Suprapubic skin (tissue), 4 donors: ENCODE measurements around the gene PGBD2. TPM values are rescaled to one million over a fixed set of nuclear protein-coding genes. Genes with fewer than 3 reads are reported as not detected.
"Not testable (repeated sequence)": the region's sequence is repeated elsewhere in the genome, so short reads cannot be mapped to it uniquely, and the experiment has no call there.

Experiments used
- DNase-seq, 2 donors: peaks; one replicate each; pipeline ENCODE4 v3.0.0-alpha.2; 2019; ENCODE audit warnings: low spot score in 2 of 2
- H3K27ac ChIP-seq: fragments of 200-600 bp; sonication (generic); one replicate; pipeline ENCODE4 v1.5.1; 2019
- H3K27me3 ChIP-seq: fragments of 200-600 bp; sonication (generic); one replicate; pipeline ENCODE4 v1.5.1; 2019
- H3K36me3 ChIP-seq: fragments of 200-600 bp; sonication (generic); one replicate; pipeline ENCODE4 v1.5.1; 2019
- H3K4me1 ChIP-seq: fragments of 200-600 bp; sonication (generic); one replicate; pipeline ENCODE4 v1.5.1; 2019
- H3K4me3 ChIP-seq: fragments of 200-600 bp; sonication (generic); one replicate; pipeline ENCODE4 v1.5.1; 2019; ENCODE audit warnings: mild to moderate bottlenecking
- H3K9me3 ChIP-seq: fragments of 200-600 bp; sonication (generic); one replicate; pipeline ENCODE4 v1.5.1; 2019
- CTCF ChIP-seq, 2 donors: fragments of 200-600 bp in 1 of 2; fragments of 450-650 bp in 1 of 2; sonication (generic) in 1 of 2; IDR thresholded peaks; one replicate each; pipeline ENCODE4 v1.5.1; 2016 to 2019; ENCODE audit warnings: antibody characterized with exemption in 2 of 2, mild to moderate bottlenecking in 1 of 2, moderate library complexity in 1 of 2
- EP300 ChIP-seq: sonication (generic); formaldehyde crosslinking; IDR thresholded peaks from one replicate; pipeline ENCODE4 v1.6.1; 2017; ENCODE audit warnings: antibody characterized with exemption
- POLR2A ChIP-seq, 2 donors: fragments of 450-650 bp; IDR thresholded peaks; one replicate each; pipeline ENCODE4 v1.6.1; 2017; ENCODE audit warnings: antibody characterized with exemption in 2 of 2, mild to moderate bottlenecking in 2 of 2, moderate library complexity in 2 of 2
- POLR2AphosphoS5 ChIP-seq, 3 donors: sonication (generic); formaldehyde crosslinking; IDR thresholded peaks; one replicate each; pipeline ENCODE4 v1.6.1; 2017; ENCODE audit warnings: antibody characterized with exemption in 3 of 3
- WGBS: methylation state at CpG from one replicate; pipeline ENCODE4 v1.1.5; 2018; 5-methylcytosine and 5-hydroxymethylcytosine counted together
- total RNA-seq, 4 donors: library from RNA; depleted of rRNA; stranded (reverse); fragments of >200 nt; gene quantifications; one replicate each; pipeline ENCODE4 v1.1.0, GENCODE V29; 2016

PGBD2 gene
- total RNA-seq, 4 donors from 2014 or later: 11.0 to 14.2 (median 11.5) TPM

DNA sequence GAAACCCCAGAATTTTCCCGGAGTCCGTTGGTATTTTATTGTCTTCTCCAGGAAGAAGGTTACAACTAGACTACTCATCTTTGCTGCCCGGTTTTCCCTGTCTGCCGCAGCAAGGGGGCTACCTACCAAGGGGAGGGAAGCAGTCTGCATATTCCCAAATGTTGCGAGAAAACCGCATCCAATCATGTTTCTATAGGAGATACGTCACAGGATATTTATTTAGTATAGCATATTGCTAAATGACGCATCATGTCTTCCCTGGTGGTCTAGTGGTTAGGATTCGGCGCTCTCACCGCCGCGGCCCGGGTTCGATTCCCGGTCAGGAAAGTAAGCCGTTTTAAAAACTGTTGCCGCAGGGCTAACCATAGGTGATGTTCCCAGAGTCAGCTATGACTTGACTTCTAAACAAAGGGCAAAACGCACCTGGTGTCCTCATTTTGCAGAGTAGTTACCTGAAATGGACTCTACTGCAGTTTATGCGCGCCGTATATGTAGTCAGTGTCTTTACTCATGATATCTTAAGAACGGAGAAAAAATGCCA lies 32.0 kb upstream of the PGBD2 start:
- WGBS: 3% methylated on average over 23 of the region's 23 CpGs
- Histone ChIP-seq H3K27me3 (no peaks in the 10 kb centered on the region), H3K4me1 (peaks cover 13% of the 10 kb centered on the region), H3K9me3 (no peaks in the 10 kb centered on the region), H3K4me3 (peak overlapping the region; percentile 87), H3K27ac (peak overlapping the region; percentile 93), H3K36me3 (no peaks in the 10 kb centered on the region)
- TF ChIP-seq CTCF (IDR thresholded peaks at IDR 0.05) (no peak), POLR2A (IDR thresholded peaks at IDR 0.05) (no peak), EP300 (no peak), POLR2AphosphoS5 (IDR thresholded peaks at IDR 0.05) (peak; percentile 15 to 83 (median 77))
- DNase-seq: peak in 1 of 2 donors; percentile 90

GRCh38 chr1:248881261-248881660 lies 24.8 kb upstream of the PGBD2 start:
- 55% methylated on average over 1 of the region's 1 CpG for WGBS
- H3K4me1 ChIP-seq: no peaks in the 10 kb centered on the region
- no peaks in the 10 kb centered on the region for H3K36me3 ChIP-seq
- no peak overlapping the region for H3K4me3 ChIP-seq
- TF ChIP-seq POLR2A (IDR thresholded peaks at IDR 0.05) (no peak), CTCF (IDR thresholded peaks at IDR 0.05) (no peak), EP300 (no peak), POLR2AphosphoS5 (IDR thresholded peaks at IDR 0.05) (no peak)
- no peak overlapping the region for H3K27ac ChIP-seq
- no peak for DNase-seq
- no peaks in the 10 kb centered on the region for H3K9me3 ChIP-seq
- no peaks in the 10 kb centered on the region for H3K27me3 ChIP-seq

DNA sequence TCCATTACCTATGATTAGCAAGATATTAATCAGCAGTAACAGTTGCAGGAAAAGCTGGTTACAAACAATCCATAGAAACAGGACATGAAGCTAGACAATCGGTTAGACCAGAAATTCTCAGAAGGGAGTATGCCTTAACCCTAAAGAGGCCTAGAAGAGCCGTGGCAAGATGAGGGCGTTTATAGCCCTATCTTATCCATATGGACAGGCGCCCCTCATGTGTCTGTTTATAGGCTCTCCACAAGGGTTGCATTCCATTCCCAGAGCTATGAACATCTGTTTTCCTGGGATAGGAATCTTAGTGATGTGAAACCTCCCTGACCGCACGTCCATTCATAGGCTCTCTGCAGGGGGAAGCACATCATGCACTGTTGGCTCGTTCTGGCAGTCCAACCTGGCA lies 23.6 kb upstream of the PGBD2 start:
- not testable (repeated sequence) for H3K4me3 ChIP-seq, H3K27me3 ChIP-seq, H3K9me3 ChIP-seq, DNase-seq, H3K4me1 ChIP-seq, H3K36me3 ChIP-seq, H3K27ac ChIP-seq
- WGBS: 73% methylated on average over 7 of the region's 7 CpGs

DNA sequence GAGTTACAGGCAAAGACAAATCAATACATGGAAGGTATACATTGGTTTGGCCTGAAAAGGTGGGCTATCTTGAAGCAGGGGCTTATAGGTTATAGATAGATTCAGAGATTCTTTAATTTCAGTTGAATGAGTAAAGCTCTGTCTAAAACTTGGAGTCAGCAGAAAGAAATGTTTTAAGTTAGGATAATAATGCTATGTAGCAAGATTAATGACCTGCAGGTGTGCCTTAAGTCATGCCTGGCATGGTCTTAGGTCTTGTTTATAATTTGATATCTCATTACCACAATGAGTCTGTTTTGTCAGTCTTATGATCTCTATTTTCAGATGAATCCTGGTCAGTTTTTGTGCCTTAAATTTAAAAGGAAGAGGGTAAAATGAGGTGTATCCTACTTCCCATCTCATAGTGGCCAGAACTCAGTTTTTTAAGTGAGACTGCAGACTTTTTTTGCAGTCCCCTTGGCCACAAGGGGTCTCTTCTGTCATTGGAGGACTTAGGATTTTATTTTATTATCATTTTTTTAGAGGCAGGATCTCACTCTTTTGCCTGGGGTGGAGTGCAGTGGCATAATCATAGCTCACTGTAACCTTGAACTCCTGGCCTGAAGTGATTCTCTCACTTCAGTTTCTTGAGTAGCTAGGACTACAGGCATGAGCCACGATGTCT lies 21.3 kb upstream of the PGBD2 start:
- H3K9me3 ChIP-seq: no peaks in the 10 kb centered on the region
- no peaks in the 10 kb centered on the region for H3K27me3 ChIP-seq
- TF ChIP-seq EP300 (no peak), CTCF (IDR thresholded peaks at IDR 0.05) (no peak), POLR2AphosphoS5 (IDR thresholded peaks at IDR 0.05) (no peak)
- no peaks in the 10 kb centered on the region for H3K36me3 ChIP-seq
- no peak overlapping the region for H3K27ac ChIP-seq
- no peak overlapping the region for H3K4me3 ChIP-seq
- H3K4me1 ChIP-seq: no peaks in the 10 kb centered on the region
- 65% methylated on average over 1 of the region's 1 CpG for WGBS
- no peak for DNase-seq

DNA sequence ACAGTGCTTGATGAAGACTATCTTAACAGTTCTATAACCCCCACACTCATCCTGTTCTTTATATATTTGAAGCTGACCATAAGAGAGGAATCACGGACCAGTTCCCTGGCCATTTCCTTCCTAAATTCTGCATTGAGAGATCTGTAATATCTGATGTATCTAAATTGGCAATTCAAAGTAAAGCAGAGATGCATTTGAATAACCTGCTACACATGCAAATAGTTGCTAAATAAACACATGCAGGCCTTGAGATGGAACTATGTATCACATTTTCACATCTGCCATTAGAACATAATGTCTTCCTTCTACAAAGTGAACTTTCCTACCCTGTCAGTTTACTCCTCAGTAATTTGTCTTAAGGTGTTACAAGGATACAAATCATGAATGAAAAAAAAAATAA lies 20.4 kb upstream of the PGBD2 start:
- no peak overlapping the region for H3K4me3 ChIP-seq
- TF ChIP-seq CTCF (IDR thresholded peaks at IDR 0.05) (no peak), POLR2A (IDR thresholded peaks at IDR 0.05) (no peak), POLR2AphosphoS5 (IDR thresholded peaks at IDR 0.05) (no peak), EP300 (no peak)
- no peak overlapping the region for H3K27ac ChIP-seq
- DNase-seq: no peak
- no peaks in the 10 kb centered on the region for H3K27me3 ChIP-seq
- H3K36me3 ChIP-seq: no peaks in the 10 kb centered on the region
- no peaks in the 10 kb centered on the region for H3K9me3 ChIP-seq
- WGBS: 86% methylated on average over 1 of the region's 1 CpG
- H3K4me1 ChIP-seq: no peaks in the 10 kb centered on the region
